OCI-LY1 (cell line): ENCODE measurements around the gene SPACA4.

ENCODE experiments used
- CTCF ChIP-seq: fragments of 200-600 bp; sonication (generic), shearing (Covaris generic); IDR thresholded peaks from 2 replicates; pipeline ENCODE4 v1.5.1; 2017; ENCODE audit warnings: mild to moderate bottlenecking, antibody characterized with exemption, low read length, moderate library complexity, mixed read lengths
- EZH2 ChIP-seq: fragments of 200-600 bp; sonication (generic), shearing (Covaris generic); IDR thresholded peaks from 2 replicates; pipeline ENCODE4 v1.8.0; 2017; ENCODE audit warnings: borderline replicate concordance, mixed run types, mild to moderate bottlenecking, antibody characterized with exemption, low read length, moderate library complexity, mixed read lengths

GRCh38 chr19:48560095-48560530 is 46.4 kb upstream of the SPACA4 start:
- TF ChIP-seq CTCF = peak; percentile 28; the same call in 1 of the 2 replicates
- TF ChIP-seq EZH2 = no peak
